HEK293 (cell line): Measurements from ENCODE around the gene CEBPG.

Source experiments
- CTCF ChIA-PET: fragments of 350-600 bp; formaldehyde crosslinking; extraction: SDS; loops from one replicate; lab custom pipeline; 2021; ENCODE audit warnings: antibody characterized with exemption; lab: Yijun Ruan, JAX
- POLR2A ChIA-PET: fragments of 300-600 bp; formaldehyde crosslinking; extraction: SDS; loops from one replicate; lab custom pipeline; 2020; ENCODE audit warnings: antibody characterized with exemption, inconsistent platforms; lab: Yijun Ruan, JAX
- H3K27ac ChIP-seq: fragments of 200-500 bp; sonication (Bioruptor generic); 2 replicates; pipeline ENCODE4 v1.5.1; 2014; ENCODE audit warnings: low read depth, low read length, control low read depth, inconsistent platforms; ENCODE audit errors: extremely low read depth
- H3K36me3 ChIP-seq, 2 experiments: fragments of 200-500 bp in 1 of 2; sonication (Bioruptor generic) in 1 of 2; 1 replicate in 1 of 2; 2 replicates in 1 of 2; pipeline ENCODE4 v1.5.1; 2014 to 2017; ENCODE audit warnings: inconsistent platforms in 2 of 2, low read length in 2 of 2; ENCODE audit not compliant: control insufficient read depth in 2 of 2, insufficient read depth in 1 of 2
- H3K4me1 ChIP-seq: fragments of 200-500 bp; sonication (Bioruptor generic); 2 replicates; pipeline ENCODE4 v1.5.1; 2014; ENCODE audit warnings: mild to moderate bottlenecking, low read length, inconsistent platforms; ENCODE audit not compliant: control insufficient read depth, insufficient read depth
- H3K4me3 ChIP-seq: 2 replicates; pipeline ENCODE4 v1.5.1; 2011; ENCODE audit warnings: low read depth, mild to moderate bottlenecking, control low read depth, low read length, moderate library complexity
- H3K9me3 ChIP-seq: fragments of 200-500 bp; sonication (Bioruptor generic); 2 replicates; pipeline ENCODE4 v1.5.1; 2014; ENCODE audit warnings: low read depth, low read length, inconsistent platforms; ENCODE audit not compliant: control insufficient read depth, insufficient read depth
- EGR2 ChIP-seq: fragments of 450-650 bp; formaldehyde crosslinking; IDR thresholded peaks from 2 replicates; pipeline ENCODE4 v1.5.1; 2016; ENCODE audit warnings: low read depth, missing biosample characterization, missing genetic modification characterization
- GLIS1 ChIP-seq: fragments of 450-650 bp; formaldehyde crosslinking; IDR thresholded peaks from 2 replicates; pipeline ENCODE4 v1.5.1; 2016; ENCODE audit warnings: missing biosample characterization, missing genetic modification characterization
- OVOL3 ChIP-seq: fragments of 450-650 bp; formaldehyde crosslinking; IDR thresholded peaks from 2 replicates; pipeline ENCODE4 v1.5.1; 2016; ENCODE audit warnings: missing biosample characterization, missing genetic modification characterization
- ZEB2 ChIP-seq: fragments of 450-650 bp; formaldehyde crosslinking; IDR thresholded peaks from 2 replicates; pipeline ENCODE4 v1.5.1; 2016; ENCODE audit warnings: missing biosample characterization, missing genetic modification characterization
- ZFHX2 ChIP-seq: fragments of 450-650 bp; formaldehyde crosslinking; conservative IDR thresholded peaks from 2 replicates; pipeline ENCODE4 v1.5.1; 2016; ENCODE audit warnings: missing biosample characterization, missing genetic modification characterization
- ZNF146 ChIP-seq: fragments of 450-650 bp; formaldehyde crosslinking; IDR thresholded peaks from 2 replicates; pipeline ENCODE4 v1.5.1; 2016; ENCODE audit warnings: missing biosample characterization, missing genetic modification characterization
- ZNF155 ChIP-seq: fragments of 450-650 bp; formaldehyde crosslinking; IDR thresholded peaks from 2 replicates; pipeline ENCODE4 v1.5.1; 2016; ENCODE audit warnings: missing biosample characterization, missing genetic modification characterization
- ZNF211 ChIP-seq: fragments of 450-650 bp; formaldehyde crosslinking; IDR thresholded peaks from 2 replicates; pipeline ENCODE4 v1.5.1; 2016; ENCODE audit warnings: low read depth, missing biosample characterization, missing genetic modification characterization
- ZNF221 ChIP-seq: fragments of 450-650 bp; formaldehyde crosslinking; IDR thresholded peaks from 2 replicates; pipeline ENCODE4 v1.5.1; 2017; ENCODE audit warnings: missing biosample characterization, missing genetic modification characterization, borderline replicate concordance
- ZNF510 ChIP-seq: fragments of 450-650 bp; formaldehyde crosslinking; IDR thresholded peaks from 2 replicates; pipeline ENCODE4 v1.5.1; 2018; ENCODE audit warnings: mild to moderate bottlenecking, missing genetic modification characterization, missing biosample characterization; ENCODE audit not compliant: insufficient replicate concordance
- ZNF658 ChIP-seq: fragments of 450-650 bp; formaldehyde crosslinking; IDR thresholded peaks from 2 replicates; pipeline ENCODE4; 2016; ENCODE audit warnings: missing biosample characterization, missing genetic modification characterization
- TF ChIP-seq, protein P1 (sequence below): fragments of 450-650 bp; formaldehyde crosslinking; IDR thresholded peaks from 2 replicates; pipeline ENCODE4 v1.5.1; 2016; ENCODE audit warnings: missing biosample characterization, missing genetic modification characterization, low read depth
- TF ChIP-seq, protein P2 (sequence below): fragments of 450-650 bp; formaldehyde crosslinking; conservative IDR thresholded peaks from 2 replicates; pipeline ENCODE4 v1.5.1; 2016; ENCODE audit warnings: low read depth, missing biosample characterization, missing genetic modification characterization
- TF ChIP-seq, protein P3 (sequence below): fragments of 450-650 bp; formaldehyde crosslinking; IDR thresholded peaks from 2 replicates; pipeline ENCODE4 v1.5.1; 2017; ENCODE audit warnings: missing biosample characterization, missing genetic modification characterization
- TF ChIP-seq, protein P4 (sequence below): fragments of 450-650 bp; formaldehyde crosslinking; optimal IDR thresholded peaks from 2 replicates; pipeline ENCODE3; 2016; ENCODE audit warnings: missing biosample characterization, mild to moderate bottlenecking, missing genetic modification characterization
- TF ChIP-seq, protein P5 (sequence below): fragments of 450-650 bp; formaldehyde crosslinking; IDR thresholded peaks from 2 replicates; pipeline ENCODE4 v1.5.1; 2016; ENCODE audit warnings: missing biosample characterization, missing genetic modification characterization
- TF ChIP-seq, protein P6 (sequence below): fragments of 450-650 bp; formaldehyde crosslinking; IDR thresholded peaks from 2 replicates; pipeline ENCODE4 v1.5.1; 2017; ENCODE audit warnings: missing biosample characterization, missing genetic modification characterization

CEBPG gene

DNA sequence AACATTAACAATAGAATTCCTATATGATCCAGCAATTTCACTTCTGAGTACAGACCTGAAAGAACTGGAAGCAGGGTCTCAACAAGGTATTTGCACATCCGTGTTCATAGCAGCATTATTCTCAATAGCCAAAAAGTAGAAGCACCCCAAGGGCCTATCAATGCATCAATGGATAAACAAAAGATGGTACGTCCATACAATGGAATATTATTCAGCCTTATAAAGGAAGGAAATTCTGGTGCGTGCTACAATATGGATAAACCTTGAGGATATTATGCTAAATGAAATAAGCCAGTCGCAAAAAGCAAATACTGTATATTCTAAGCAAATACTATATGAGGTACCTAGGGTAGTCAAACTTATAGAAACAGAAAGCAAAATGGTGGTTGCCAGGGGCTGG lies 40.4 kb upstream of the CEBPG start:
- Histone ChIP-seq H3K27ac (no peak overlapping the region), H3K36me3 (no peaks in the 10 kb centered on the region; a peak in 1 of 3 replicates), H3K9me3 (no peaks in the 10 kb centered on the region), H3K4me1 (no peaks in the 10 kb centered on the region), H3K4me3 (no peak overlapping the region)
- ChIA-PET CTCF (interaction anchor here (0.6 to 1.0 kb wide), 4 partner anchors 14 to 789 kb away, joined by 3 to 7 read pairs (median 4); no protein-coding TSS in a partner anchor), POLR2A (interaction anchor here (1.0 kb wide), 1 partner anchor 30 kb away, joined by 5 read pairs; the partner anchor contains the start of gene CEBPA)
- TF ChIP-seq ZNF146 (tag by site-specific recombination) (peak; percentile 78), ZNF155 (tag by site-specific recombination) (no peak)

DNA sequence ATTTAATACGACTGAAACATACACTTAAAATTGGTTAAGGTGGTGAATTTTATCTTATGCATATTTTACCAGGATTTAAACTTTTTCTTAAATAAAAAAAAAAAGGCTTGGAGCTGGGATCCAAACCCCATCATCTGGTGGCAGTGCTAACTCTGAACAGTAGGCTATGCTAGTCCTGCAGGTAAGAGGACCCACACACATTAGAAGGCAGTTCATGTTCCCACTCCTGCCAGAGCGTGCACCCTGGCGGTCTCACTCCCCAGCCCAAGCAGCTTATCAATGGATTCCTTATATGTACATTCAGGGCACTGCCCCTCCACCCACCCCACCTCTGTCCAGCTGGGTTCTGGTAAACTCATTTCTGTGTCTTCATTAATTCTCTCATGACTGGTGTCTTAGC lies 39.9 kb upstream of the CEBPG start:
- H3K27ac ChIP-seq = no peak overlapping the region
- ChIA-PET POLR2A (interaction anchor here (1.0 kb wide), 1 partner anchor 31 kb away, joined by 5 read pairs; the partner anchor contains the start of gene CEBPA), CTCF (interaction anchor here (0.6 to 1.0 kb wide), 4 partner anchors 31 to 788 kb away, joined by 3 to 6 read pairs (median 3); no protein-coding TSS in a partner anchor)
- H3K4me1 ChIP-seq = no peaks in the 10 kb centered on the region
- no peaks in the 10 kb centered on the region for H3K9me3 ChIP-seq
- no peaks in the 10 kb centered on the region; a peak in 1 of 3 replicates for H3K36me3 ChIP-seq
- TF ChIP-seq ZNF510 (tag by site-specific recombination) (no peak), ZEB2 (tag by site-specific recombination) (no peak), ZFHX2 (tag by site-specific recombination) (no peak), ZNF211 (tag by site-specific recombination) (no peak), OVOL3 (tag by site-specific recombination) (no peak), GLIS1 (tag by site-specific recombination) (no peak), ZNF658 (tag by site-specific recombination) (no peak), ZNF221 (tag by site-specific recombination) (no peak), EGR2 (tag by site-specific recombination) (no peak)
- TF ChIP-seq, protein P1, sequence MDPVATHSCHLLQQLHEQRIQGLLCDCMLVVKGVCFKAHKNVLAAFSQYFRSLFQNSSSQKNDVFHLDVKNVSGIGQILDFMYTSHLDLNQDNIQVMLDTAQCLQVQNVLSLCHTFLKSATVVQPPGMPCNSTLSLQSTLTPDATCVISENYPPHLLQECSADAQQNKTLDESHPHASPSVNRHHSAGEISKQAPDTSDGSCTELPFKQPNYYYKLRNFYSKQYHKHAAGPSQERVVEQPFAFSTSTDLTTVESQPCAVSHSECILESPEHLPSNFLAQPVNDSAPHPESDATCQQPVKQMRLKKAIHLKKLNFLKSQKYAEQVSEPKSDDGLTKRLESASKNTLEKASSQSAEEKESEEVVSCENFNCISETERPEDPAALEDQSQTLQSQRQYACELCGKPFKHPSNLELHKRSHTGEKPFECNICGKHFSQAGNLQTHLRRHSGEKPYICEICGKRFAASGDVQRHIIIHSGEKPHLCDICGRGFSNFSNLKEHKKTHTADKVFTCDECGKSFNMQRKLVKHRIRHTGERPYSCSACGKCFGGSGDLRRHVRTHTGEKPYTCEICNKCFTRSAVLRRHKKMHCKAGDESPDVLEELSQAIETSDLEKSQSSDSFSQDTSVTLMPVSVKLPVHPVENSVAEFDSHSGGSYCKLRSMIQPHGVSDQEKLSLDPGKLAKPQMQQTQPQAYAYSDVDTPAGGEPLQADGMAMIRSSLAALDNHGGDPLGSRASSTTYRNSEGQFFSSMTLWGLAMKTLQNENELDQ = no peak
- TF ChIP-seq, protein P2, sequence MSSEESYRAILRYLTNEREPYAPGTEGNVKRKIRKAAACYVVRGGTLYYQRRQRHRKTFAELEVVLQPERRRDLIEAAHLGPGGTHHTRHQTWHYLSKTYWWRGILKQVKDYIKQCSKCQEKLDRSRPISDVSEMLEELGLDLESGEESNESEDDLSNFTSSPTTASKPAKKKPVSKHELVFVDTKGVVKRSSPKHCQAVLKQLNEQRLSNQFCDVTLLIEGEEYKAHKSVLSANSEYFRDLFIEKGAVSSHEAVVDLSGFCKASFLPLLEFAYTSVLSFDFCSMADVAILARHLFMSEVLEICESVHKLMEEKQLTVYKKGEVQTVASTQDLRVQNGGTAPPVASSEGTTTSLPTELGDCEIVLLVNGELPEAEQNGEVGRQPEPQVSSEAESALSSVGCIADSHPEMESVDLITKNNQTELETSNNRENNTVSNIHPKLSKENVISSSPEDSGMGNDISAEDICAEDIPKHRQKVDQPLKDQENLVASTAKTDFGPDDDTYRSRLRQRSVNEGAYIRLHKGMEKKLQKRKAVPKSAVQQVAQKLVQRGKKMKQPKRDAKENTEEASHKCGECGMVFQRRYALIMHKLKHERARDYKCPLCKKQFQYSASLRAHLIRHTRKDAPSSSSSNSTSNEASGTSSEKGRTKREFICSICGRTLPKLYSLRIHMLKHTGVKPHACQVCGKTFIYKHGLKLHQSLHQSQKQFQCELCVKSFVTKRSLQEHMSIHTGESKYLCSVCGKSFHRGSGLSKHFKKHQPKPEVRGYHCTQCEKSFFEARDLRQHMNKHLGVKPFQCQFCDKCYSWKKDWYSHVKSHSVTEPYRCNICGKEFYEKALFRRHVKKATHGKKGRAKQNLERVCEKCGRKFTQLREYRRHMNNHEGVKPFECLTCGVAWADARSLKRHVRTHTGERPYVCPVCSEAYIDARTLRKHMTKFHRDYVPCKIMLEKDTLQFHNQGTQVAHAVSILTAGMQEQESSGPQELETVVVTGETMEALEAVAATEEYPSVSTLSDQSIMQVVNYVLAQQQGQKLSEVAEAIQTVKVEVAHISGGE (tag by site-specific recombination) = no peak
- TF ChIP-seq, protein P3, sequence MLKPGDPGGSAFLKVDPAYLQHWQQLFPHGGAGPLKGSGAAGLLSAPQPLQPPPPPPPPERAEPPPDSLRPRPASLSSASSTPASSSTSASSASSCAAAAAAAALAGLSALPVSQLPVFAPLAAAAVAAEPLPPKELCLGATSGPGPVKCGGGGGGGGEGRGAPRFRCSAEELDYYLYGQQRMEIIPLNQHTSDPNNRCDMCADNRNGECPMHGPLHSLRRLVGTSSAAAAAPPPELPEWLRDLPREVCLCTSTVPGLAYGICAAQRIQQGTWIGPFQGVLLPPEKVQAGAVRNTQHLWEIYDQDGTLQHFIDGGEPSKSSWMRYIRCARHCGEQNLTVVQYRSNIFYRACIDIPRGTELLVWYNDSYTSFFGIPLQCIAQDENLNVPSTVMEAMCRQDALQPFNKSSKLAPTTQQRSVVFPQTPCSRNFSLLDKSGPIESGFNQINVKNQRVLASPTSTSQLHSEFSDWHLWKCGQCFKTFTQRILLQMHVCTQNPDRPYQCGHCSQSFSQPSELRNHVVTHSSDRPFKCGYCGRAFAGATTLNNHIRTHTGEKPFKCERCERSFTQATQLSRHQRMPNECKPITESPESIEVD (tag by site-specific recombination) = no peak
- TF ChIP-seq, protein P4, sequence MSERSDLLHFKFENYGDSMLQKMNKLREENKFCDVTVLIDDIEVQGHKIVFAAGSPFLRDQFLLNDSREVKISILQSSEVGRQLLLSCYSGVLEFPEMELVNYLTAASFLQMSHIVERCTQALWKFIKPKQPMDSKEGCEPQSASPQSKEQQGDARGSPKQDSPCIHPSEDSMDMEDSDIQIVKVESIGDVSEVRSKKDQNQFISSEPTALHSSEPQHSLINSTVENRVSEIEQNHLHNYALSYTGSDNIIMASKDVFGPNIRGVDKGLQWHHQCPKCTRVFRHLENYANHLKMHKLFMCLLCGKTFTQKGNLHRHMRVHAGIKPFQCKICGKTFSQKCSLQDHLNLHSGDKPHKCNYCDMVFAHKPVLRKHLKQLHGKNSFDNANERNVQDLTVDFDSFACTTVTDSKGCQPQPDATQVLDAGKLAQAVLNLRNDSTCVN (tag by site-specific recombination) = no peak
- TF ChIP-seq, protein P5, sequence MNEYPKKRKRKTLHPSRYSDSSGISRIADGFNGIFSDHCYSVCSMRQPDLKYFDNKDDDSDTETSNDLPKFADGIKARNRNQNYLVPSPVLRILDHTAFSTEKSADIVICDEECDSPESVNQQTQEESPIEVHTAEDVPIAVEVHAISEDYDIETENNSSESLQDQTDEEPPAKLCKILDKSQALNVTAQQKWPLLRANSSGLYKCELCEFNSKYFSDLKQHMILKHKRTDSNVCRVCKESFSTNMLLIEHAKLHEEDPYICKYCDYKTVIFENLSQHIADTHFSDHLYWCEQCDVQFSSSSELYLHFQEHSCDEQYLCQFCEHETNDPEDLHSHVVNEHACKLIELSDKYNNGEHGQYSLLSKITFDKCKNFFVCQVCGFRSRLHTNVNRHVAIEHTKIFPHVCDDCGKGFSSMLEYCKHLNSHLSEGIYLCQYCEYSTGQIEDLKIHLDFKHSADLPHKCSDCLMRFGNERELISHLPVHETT (tag by site-specific recombination) = no peak
- TF ChIP-seq, protein P6, sequence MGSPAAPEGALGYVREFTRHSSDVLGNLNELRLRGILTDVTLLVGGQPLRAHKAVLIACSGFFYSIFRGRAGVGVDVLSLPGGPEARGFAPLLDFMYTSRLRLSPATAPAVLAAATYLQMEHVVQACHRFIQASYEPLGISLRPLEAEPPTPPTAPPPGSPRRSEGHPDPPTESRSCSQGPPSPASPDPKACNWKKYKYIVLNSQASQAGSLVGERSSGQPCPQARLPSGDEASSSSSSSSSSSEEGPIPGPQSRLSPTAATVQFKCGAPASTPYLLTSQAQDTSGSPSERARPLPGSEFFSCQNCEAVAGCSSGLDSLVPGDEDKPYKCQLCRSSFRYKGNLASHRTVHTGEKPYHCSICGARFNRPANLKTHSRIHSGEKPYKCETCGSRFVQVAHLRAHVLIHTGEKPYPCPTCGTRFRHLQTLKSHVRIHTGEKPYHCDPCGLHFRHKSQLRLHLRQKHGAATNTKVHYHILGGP (tag by site-specific recombination) = no peak
- TF ChIP-seq, all 188 proteins: peak for 0
- no peak overlapping the region for H3K4me3 ChIP-seq
